HG03457 (cell line): ENCODE results near the gene RUNX1.

ENCODE experiments used
- ATAC-seq: cut with Tn5 transposase; IDR thresholded peaks from one replicate; pipeline ENCODE4 v1.9.1; 2021; ENCODE audit warnings: moderate number of reproducible peaks; ENCODE audit not compliant: unreplicated experiment

The RUNX1 gene

GRCh38 chr21:34949499-34949898 lies 99.6 kb downstream of the RUNX1 start:
- no peak for ATAC-seq

- no peak for ATAC-seq
Measured at GRCh38 chr21:34949030-34949429, 100.1 kb downstream of the RUNX1 start.

GRCh38 chr21:34948157-34948556 lies 100.9 kb downstream of the RUNX1 start:
- no peak for ATAC-seq

- ATAC-seq = no peak
Measured at GRCh38 chr21:34946916-34947534, 102.1 kb downstream of the RUNX1 start.

GRCh38 chr21:34946385-34946840 lies 102.7 kb downstream of the RUNX1 start:
- ATAC-seq = no peak

GRCh38 chr21:34945288-34945687 lies 103.8 kb downstream of the RUNX1 start:
- ATAC-seq = no peak

- no peak for ATAC-seq
Measured at GRCh38 chr21:34944015-34944755, 104.9 kb downstream of the RUNX1 start.

- ATAC-seq = no peak
Measured at GRCh38 chr21:34942911-34943310, 106.2 kb downstream of the RUNX1 start.

- no peak for ATAC-seq
Measured at GRCh38 chr21:34941162-34941561, 107.9 kb downstream of the RUNX1 start.

- ATAC-seq = no peak
Measured at GRCh38 chr21:34939673-34940331, 109.3 kb downstream of the RUNX1 start.

- ATAC-seq = no peak
Measured at GRCh38 chr21:34938089-34938764, 110.9 kb downstream of the RUNX1 start.

GRCh38 chr21:34936883-34937563 lies 112.1 kb downstream of the RUNX1 start:
- ATAC-seq = no peak

GRCh38 chr21:34936371-34936789 lies 112.7 kb downstream of the RUNX1 start:
- no peak for ATAC-seq

- ATAC-seq = no peak
Measured at GRCh38 chr21:34935898-34936297, 113.2 kb downstream of the RUNX1 start.

- ATAC-seq = no peak
Measured at GRCh38 chr21:34935452-34935851, 113.7 kb downstream of the RUNX1 start.

GRCh38 chr21:34934350-34934749 lies 114.8 kb downstream of the RUNX1 start:
- ATAC-seq = no peak

GRCh38 chr21:34933609-34934335 lies 115.3 kb downstream of the RUNX1 start:
- ATAC-seq = no peak

GRCh38 chr21:34932233-34932632 lies 116.9 kb downstream of the RUNX1 start:
- no peak for ATAC-seq

GRCh38 chr21:34930971-34931370 lies 118.1 kb downstream of the RUNX1 start:
- ATAC-seq = no peak

GRCh38 chr21:34928637-34929036 lies 120.5 kb downstream of the RUNX1 start:
- no peak for ATAC-seq
